C1 segment of cervical spinal cord (tissue), 14 donors: ENCODE data around the gene BRD8.
"Not testable (repeated sequence)": the region's sequence is repeated elsewhere in the genome, so short reads cannot be mapped to it uniquely, and the experiment has no call there.

Experiments
- DNase-seq, 14 donors: peaks; one replicate each; lab custom pipeline; 2025; lab: John Stamatoyannopoulos, UW

BRD8 gene

GRCh38 chr5:138178516-138179276, at the start of gene BRD8, which contains the start of gene KIF20A:
TSS of gene BRD8 (minus strand) at chr5:138178630. CDS start at chr5:138178614, 16 bp downstream.
TSS of gene KIF20A (plus strand) at chr5:138179112. CDS start at chr5:138179681, 569 bp downstream.
- peak; percentile 69 to 97 (median 92) for DNase-seq

- no peak for DNase-seq
These were observed 48.5 kb upstream of the BRD8 start for GRCh38 chr5:138226910-138227309.

DNA sequence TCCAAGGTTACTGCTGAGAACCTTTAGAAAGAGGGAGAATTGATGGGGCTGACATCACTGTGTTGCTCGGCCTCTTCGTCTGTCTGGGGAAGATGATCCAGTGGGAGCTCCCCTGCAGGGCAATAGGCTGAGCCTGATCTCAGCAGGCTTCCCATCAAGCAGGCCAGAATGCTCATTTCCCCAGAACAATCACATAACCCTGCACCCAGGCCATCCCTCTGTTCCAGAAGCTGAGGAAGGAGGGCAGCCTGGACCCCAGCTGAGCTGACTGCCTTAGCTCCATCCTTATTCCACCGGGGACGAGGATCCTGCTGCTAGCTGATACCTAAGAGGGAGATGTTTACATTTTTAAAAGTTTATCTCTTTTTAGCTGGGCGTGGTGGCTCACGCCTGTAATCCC, 46.3 kb upstream of the BRD8 start:
- no peak for DNase-seq

DNA sequence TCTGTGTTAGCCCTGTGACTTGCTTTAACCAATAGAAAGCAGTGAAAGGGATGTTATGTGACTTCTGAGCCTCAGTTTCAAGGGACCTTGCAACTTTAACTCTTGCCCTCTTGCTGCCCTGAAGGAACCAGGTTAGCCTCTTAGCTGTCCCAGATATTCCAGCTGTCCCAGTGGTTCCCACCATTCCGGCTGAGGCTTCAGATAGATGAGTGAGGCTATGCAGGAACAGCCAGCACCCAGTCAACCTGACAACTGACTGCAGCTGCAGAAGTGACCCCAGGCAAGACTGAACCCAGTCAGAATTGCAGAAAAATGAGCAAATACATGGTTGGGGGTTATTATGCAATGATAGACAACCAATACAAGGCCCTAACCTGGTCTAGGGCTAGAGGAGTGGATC, 45.1 kb upstream of the BRD8 start:
- no peak for DNase-seq

- DNase-seq: no peak
These were observed 38.4 kb upstream of the BRD8 start for GRCh38 chr5:138216799-138217198.

- DNase-seq: peak; percentile 35 to 93 (median 86)
These were observed 35.0 kb upstream of the BRD8 start, which contains the start of gene CDC23 for GRCh38 chr5:138213161-138214029. TSS of gene CDC23 (minus strand) at chr5:138213323. CDS start at chr5:138213312, 11 bp downstream.

GRCh38 chr5:138212828-138213160, 34.4 kb upstream of the BRD8 start:
- DNase-seq: peak in 1 of 14 donors; percentile 22

DNA sequence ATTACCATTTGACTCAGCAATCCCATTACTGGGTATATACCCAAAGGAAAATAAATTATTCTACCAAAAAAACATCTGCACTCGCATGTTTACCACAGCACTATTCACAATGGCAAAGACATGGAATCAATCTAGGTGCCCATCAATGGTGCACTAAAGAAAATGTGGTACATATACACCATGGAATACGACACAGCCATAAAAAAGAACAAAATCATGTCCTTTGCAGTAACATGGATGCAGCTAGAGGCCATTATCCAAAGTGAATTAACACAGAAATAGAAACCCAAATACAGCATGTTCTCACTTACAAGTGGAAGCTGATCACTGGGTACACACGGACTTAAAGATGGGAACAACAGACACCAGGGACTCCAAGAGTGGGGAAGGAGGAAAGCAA, 32.6 kb upstream of the BRD8 start:
- no peak for DNase-seq

- not testable (repeated sequence) for DNase-seq
These were observed 15.4 kb upstream of the BRD8 start for GRCh38 chr5:138193859-138194258.

GRCh38 chr5:138192826-138193225, 14.4 kb upstream of the BRD8 start:
- no peak for DNase-seq

DNA sequence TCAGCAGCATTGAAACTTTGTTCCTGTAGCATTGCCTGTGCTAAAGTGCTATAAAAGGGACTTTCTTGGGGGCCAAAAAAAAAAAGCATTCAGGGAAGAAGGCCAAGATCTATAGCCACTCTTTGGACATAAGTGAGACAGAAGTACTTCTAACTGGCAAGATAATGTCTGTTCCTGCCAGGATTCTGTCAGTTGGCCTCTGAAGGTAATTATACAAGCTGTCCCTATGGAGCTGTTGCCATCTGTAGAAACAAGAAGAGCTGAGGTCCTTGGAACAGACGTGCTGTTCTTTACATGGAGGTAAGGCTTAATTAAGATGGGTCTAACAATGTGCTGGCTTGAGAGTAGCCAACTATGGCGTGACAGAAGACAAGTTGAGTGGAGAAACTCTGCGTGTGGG, 10.2 kb upstream of the BRD8 start:
- no peak for DNase-seq

DNA sequence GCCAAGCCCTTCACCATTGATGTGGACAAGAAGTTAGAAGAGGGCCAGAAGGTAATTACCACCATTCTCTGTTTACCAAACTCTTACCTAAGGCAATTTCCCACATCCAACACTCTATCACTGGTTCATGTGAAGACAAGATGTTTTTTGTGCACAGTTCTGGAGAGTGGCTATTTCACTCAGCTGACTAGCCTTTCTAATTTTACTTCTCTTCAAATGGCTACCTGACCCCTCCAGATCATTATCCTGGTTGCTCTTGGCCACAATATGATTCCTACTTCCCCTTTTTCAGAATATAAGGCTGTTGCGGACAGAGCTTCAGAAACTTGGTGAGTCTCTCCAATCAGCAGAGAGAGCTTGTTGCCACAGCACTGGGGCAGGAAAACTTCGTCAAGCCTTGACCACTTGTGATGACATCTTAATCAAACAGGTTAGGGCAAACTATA, 7.6 kb upstream of the BRD8 start:
- DNase-seq: no peak

DNA sequence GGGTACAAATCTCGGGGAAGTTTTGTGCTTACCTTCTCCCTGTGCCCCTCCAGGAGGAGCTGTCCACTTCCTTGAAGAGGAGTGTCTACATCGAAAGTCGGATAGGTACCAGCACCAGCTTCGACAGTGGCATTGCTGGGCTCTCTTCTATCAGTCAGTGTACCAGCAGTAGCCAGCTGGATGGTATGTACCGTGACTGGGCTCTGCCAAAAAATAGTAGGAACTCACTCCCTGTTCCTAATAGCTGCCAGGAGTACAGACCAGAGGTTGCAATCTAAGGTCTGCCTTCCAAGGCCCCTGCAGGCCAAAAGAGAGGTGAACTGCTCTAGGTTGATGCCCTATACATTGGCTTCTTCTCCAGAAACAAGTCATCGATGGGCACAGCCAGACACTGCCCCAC, 4.4 kb upstream of the BRD8 start:
- no peak for DNase-seq

GRCh38 chr5:138180841-138181240, 2.4 kb upstream of the BRD8 start:
- DNase-seq: no peak

DNA sequence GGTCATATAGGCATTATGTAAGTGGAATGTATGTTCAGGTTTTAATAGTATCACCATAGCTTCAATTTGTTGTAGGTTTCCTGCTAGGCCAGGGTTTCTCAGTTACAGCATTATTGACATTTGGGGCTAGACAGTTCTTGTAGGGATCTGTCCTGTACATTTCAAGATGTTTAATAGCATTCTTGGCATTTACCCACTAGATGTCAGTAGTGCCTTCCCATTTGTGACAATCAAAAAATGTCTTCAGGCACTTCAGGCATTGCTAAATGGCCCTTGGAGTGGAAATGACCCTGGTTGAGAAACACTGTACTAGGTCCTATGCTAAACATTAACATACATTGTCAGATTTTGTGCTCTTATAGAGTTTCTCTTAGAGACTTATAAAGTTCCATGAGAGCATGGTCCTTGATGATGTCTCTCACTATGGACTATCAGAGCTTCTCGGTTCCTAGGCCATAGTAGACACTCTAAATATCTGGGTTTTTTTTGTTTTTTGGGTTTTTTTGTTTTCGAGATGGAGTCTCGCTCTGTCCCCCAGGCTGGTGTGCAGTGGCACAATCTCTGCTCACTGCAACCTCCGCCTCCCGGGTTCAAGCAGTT, 1.9 kb upstream of the BRD8 start:
- DNase-seq: no peak

DNA sequence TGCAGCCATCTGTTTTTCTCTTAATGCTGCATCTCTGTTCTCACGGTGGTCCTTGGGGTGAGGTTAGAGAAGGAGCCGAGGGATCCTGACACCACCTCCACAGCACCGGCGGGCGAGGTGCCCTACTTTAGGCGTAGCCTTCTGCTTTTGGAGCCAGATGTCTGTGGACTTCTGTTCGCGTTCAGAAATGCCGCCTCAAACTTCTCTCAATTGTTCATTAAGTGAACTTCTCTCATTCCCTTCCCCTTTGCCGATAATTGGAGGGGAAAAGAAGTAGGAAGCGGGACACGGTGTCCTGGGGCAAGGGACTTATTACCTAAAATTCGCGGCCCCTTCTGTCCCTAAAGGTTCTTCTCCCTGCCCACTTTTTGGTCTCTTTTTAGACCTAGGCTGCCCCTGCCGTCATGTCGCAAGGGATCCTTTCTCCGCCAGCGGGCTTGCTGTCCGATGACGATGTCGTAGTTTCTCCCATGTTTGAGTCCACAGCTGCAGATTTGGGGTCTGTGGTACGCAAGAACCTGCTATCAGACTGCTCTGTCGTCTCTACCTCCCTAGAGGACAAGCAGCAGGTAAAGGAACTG, 937 bp upstream of the BRD8 start:
- no peak for DNase-seq

DNA sequence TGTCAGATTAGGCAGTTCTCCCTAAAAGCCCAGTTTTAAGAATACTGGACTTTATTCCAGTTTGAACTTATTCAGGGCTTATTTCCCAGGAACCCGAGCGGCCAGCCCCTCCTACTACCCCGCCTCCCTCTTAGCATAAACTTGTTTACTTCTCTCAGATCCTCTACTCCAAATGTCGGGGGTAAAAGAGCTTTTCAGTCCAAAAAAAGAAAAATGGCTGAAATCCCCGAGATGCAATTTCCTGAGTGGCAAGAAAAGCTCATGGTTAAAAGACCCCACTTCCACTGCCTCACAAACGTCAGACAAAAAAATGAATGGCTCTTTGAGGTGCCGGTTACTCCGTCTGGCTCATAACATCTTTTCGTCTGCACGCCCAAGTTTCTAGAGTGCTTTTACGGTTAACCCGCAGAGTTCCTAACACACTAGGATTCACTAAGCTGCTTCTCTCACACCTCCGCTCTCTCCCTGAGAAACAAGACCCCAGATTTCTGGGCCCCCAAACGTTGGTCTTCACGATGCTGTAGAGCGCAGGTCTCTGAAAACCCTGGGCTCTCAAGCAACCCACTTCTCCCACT, 402 bp downstream of the BRD8 start:
- DNase-seq: peak in 10 of 14 donors; percentile 10 to 43 (median 30)

DNA sequence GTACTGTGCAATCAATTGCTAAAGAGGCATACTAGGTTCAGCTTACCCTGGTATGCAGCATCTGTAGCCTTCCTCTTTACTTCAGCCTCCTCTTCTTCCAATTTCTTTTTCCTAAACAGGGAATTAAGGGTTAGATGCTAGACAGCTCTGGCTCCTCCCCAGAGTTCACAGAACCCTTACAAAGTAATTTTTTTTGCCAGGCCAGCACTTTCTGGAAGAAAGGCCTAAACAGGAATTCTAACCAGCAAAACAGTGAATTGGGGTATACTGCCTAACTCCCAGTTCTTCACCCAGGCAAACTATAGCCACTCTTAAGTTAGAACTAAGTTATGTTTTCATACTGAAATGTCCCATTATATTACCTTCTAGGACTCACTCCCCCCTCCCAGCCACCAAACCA, 8.1 kb downstream of the BRD8 start:
- no peak for DNase-seq

DNA sequence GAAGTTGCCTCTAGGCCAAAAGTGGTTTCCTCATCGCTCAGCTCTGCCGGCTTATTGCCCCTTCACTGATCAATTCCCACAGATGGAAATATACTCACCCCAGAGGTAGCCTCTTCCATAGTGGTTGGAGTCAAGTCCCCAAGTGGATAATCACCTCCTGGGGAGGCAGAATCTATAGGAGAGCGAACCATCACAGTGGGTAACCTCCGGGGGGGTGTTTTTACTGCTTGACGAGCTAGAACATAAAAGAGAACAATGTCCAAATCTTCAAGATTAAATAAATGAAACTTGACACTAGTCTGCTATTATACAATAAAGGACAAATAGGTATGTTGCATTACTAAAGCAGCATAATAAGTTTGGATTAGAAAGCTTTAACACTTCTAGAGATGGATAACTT, 9.3 kb downstream of the BRD8 start:
- no peak for DNase-seq

- no peak for DNase-seq
These were observed 14.7 kb downstream of the BRD8 start for GRCh38 chr5:138163721-138164120.

DNA sequence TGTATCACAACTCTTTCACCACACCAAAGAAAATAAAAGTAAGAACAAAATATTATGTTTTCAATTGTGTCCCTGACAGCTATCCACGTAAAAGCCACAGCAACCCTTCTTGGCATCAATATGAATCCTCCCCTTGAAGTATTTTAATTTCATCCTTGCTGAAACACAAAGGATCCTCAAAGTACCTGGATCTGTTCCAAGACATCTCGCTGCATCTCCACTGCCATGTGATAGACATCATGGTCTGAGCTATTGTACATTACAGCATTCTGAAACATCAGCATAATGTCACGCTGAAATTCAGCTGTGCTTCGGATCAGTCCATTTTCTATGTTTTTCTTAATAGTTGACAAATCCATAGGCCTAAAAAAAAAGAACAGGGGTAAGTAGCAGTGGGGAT, 17.7 kb downstream of the BRD8 start:
- DNase-seq: no peak
